ENCODE data around the gene DYNLL2. TPM values are rescaled to one million over a fixed set of nuclear protein-coding genes. Genes with fewer than 3 reads are reported as not detected.

Gene DYNLL2
- total and polyA plus RNA-seq, 9 of the 15 experiments (the other 6 are each of a cell fraction or from before 2014, with no cell fraction given): 1.8 to 24.5 (median 13.0) TPM

DNA sequence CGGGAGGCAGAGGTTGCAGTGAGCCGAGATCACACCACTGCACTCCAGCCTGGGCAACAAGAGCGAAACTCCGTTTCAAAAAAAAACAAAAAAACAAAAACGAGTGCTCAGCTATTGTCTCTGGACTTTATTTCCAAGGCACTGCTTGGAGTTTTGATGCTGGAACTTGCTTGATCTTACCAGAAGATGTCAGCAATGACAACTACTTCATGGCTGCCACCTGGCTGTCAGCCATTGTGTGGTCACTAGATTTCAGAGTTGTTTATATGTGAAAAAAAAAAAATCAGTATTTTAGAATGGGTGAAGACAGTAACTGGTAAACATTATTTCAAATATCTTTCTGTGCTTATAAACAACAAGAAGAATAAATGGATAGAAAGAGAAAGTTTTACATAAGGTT is 38.7 kb downstream of the DYNLL2 start (continued):
- TF ChIP-seq, protein P1, sequence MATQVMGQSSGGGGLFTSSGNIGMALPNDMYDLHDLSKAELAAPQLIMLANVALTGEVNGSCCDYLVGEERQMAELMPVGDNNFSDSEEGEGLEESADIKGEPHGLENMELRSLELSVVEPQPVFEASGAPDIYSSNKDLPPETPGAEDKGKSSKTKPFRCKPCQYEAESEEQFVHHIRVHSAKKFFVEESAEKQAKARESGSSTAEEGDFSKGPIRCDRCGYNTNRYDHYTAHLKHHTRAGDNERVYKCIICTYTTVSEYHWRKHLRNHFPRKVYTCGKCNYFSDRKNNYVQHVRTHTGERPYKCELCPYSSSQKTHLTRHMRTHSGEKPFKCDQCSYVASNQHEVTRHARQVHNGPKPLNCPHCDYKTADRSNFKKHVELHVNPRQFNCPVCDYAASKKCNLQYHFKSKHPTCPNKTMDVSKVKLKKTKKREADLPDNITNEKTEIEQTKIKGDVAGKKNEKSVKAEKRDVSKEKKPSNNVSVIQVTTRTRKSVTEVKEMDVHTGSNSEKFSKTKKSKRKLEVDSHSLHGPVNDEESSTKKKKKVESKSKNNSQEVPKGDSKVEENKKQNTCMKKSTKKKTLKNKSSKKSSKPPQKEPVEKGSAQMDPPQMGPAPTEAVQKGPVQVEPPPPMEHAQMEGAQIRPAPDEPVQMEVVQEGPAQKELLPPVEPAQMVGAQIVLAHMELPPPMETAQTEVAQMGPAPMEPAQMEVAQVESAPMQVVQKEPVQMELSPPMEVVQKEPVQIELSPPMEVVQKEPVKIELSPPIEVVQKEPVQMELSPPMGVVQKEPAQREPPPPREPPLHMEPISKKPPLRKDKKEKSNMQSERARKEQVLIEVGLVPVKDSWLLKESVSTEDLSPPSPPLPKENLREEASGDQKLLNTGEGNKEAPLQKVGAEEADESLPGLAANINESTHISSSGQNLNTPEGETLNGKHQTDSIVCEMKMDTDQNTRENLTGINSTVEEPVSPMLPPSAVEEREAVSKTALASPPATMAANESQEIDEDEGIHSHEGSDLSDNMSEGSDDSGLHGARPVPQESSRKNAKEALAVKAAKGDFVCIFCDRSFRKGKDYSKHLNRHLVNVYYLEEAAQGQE (IDR thresholded peaks at IDR 0.05; ENCODE audit: borderline replicate concordance): peak; percentile 78; the same call in 1 of the 2 replicates
- TF ChIP-seq, protein P1 (CRISPR knock-in tag; IDR thresholded peaks at IDR 0.05; ENCODE audit: low read depth): no peak
- TF ChIP-seq, protein P2, sequence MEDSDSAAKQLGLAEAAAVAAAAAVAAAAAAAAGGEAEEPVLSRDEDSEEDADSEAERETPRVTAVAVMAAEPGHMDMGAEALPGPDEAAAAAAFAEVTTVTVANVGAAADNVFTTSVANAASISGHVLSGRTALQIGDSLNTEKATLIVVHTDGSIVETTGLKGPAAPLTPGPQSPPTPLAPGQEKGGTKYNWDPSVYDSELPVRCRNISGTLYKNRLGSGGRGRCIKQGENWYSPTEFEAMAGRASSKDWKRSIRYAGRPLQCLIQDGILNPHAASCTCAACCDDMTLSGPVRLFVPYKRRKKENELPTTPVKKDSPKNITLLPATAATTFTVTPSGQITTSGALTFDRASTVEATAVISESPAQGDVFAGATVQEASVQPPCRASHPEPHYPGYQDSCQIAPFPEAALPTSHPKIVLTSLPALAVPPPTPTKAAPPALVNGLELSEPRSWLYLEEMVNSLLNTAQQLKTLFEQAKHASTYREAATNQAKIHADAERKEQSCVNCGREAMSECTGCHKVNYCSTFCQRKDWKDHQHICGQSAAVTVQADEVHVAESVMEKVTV (CRISPR knock-in tag; IDR thresholded peaks at IDR 0.05): peak; percentile 76
- TF ChIP-seq, protein P3, sequence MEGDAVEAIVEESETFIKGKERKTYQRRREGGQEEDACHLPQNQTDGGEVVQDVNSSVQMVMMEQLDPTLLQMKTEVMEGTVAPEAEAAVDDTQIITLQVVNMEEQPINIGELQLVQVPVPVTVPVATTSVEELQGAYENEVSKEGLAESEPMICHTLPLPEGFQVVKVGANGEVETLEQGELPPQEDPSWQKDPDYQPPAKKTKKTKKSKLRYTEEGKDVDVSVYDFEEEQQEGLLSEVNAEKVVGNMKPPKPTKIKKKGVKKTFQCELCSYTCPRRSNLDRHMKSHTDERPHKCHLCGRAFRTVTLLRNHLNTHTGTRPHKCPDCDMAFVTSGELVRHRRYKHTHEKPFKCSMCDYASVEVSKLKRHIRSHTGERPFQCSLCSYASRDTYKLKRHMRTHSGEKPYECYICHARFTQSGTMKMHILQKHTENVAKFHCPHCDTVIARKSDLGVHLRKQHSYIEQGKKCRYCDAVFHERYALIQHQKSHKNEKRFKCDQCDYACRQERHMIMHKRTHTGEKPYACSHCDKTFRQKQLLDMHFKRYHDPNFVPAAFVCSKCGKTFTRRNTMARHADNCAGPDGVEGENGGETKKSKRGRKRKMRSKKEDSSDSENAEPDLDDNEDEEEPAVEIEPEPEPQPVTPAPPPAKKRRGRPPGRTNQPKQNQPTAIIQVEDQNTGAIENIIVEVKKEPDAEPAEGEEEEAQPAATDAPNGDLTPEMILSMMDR (IDR thresholded peaks at IDR 0.05 in 2 of 3, conservative IDR thresholded peaks at IDR 0.05 in 1 of 3; ENCODE audit: insufficient read depth in 2 of 3, low read depth in 1 of 3, low read length in 3 of 3): peak; percentile 63 to 94 (median 87)
- TF ChIP-seq TRIM24 (IDR thresholded peaks at IDR 0.05) (no peak), NCOA1 (IDR thresholded peaks at IDR 0.05; ENCODE audit: low read depth) (no peak)
